HL-60 (cell line): Measurements from ENCODE around the gene CPZ.

Experiments
- DNase-seq, 2 experiments: peaks; one replicate each; pipeline ENCODE4 v3.0.0-alpha.2; 2010 to 2020; ENCODE audit warnings: low read depth in 1 of 2, low spot score in 1 of 2
- H3K27ac ChIP-seq: fragments of 250-450 bp; sonication (Bioruptor Pico); replicated peaks from 2 replicates; pipeline ENCODE4 v1.5.1; 2020; ENCODE audit warnings: mild to moderate bottlenecking, moderate library complexity
- H3K27me3 ChIP-seq: fragments of 250-450 bp; sonication (Bioruptor Pico); 2 replicates; pipeline ENCODE4 v1.5.1; 2021; ENCODE audit warnings: mild to moderate bottlenecking, moderate library complexity; ENCODE audit not compliant: insufficient read depth, poor library complexity, severe bottlenecking
- H3K4me3 ChIP-seq: replicated peaks from 2 replicates; pipeline ENCODE4 v1.5.1; 2011; ENCODE audit warnings: mild to moderate bottlenecking, control low read depth, low read length; ENCODE audit not compliant: insufficient read depth
- GABPA ChIP-seq: IDR thresholded peaks from 2 replicates; pipeline ENCODE4 v1.6.1; 2012; ENCODE audit warnings: low read depth
- POLR2AphosphoS5 ChIP-seq: IDR thresholded peaks from 2 replicates; pipeline ENCODE4 v1.6.1; 2012; ENCODE audit warnings: low read depth
- SPI1 ChIP-seq: IDR thresholded peaks from 2 replicates; pipeline ENCODE4 v1.6.1; 2012; ENCODE audit warnings: low read depth, mild to moderate bottlenecking, borderline replicate concordance
- TF ChIP-seq, protein P1 (sequence below): IDR thresholded peaks from 2 replicates; pipeline ENCODE4 v1.6.1; 2012; ENCODE audit warnings: low read depth; ENCODE audit not compliant: insufficient replicate concordance
- TF ChIP-seq, protein P2 (sequence below): IDR thresholded peaks from one replicate; pipeline ENCODE4 v1.5.1; 2011; ENCODE audit warnings: low read length, control low read depth, inconsistent platforms; ENCODE audit not compliant: insufficient read depth

Gene CPZ

DNA sequence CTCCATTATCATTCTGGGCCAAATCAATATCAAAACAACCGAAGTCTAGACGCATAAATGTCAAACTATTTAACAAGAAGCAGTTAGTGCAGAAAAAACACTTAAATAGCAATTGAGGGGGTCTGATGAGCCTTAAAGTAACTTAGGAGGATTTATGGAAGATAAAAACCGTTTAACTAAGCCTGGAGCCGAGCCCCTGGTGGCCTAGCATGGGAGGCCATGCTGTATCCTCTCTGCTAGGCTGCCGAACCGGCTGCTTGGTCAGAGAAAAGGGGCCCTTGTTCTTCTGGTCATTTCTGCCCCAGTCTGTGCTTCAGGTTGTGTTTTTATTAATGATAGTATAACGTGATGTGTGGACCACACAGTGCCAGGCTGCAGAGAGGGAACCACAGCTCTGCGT, 72.4 kb downstream of the CPZ start:
- Histone ChIP-seq H3K27ac (no peak overlapping the region), H3K4me3 (no peak overlapping the region), H3K27me3 (no peaks in the 10 kb centered on the region)
- TF ChIP-seq GABPA = no peak
- TF ChIP-seq POLR2AphosphoS5 = no peak
- TF ChIP-seq, protein P1, sequence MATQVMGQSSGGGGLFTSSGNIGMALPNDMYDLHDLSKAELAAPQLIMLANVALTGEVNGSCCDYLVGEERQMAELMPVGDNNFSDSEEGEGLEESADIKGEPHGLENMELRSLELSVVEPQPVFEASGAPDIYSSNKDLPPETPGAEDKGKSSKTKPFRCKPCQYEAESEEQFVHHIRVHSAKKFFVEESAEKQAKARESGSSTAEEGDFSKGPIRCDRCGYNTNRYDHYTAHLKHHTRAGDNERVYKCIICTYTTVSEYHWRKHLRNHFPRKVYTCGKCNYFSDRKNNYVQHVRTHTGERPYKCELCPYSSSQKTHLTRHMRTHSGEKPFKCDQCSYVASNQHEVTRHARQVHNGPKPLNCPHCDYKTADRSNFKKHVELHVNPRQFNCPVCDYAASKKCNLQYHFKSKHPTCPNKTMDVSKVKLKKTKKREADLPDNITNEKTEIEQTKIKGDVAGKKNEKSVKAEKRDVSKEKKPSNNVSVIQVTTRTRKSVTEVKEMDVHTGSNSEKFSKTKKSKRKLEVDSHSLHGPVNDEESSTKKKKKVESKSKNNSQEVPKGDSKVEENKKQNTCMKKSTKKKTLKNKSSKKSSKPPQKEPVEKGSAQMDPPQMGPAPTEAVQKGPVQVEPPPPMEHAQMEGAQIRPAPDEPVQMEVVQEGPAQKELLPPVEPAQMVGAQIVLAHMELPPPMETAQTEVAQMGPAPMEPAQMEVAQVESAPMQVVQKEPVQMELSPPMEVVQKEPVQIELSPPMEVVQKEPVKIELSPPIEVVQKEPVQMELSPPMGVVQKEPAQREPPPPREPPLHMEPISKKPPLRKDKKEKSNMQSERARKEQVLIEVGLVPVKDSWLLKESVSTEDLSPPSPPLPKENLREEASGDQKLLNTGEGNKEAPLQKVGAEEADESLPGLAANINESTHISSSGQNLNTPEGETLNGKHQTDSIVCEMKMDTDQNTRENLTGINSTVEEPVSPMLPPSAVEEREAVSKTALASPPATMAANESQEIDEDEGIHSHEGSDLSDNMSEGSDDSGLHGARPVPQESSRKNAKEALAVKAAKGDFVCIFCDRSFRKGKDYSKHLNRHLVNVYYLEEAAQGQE = no peak
- no peak for TF ChIP-seq SPI1
- TF ChIP-seq, protein P2, sequence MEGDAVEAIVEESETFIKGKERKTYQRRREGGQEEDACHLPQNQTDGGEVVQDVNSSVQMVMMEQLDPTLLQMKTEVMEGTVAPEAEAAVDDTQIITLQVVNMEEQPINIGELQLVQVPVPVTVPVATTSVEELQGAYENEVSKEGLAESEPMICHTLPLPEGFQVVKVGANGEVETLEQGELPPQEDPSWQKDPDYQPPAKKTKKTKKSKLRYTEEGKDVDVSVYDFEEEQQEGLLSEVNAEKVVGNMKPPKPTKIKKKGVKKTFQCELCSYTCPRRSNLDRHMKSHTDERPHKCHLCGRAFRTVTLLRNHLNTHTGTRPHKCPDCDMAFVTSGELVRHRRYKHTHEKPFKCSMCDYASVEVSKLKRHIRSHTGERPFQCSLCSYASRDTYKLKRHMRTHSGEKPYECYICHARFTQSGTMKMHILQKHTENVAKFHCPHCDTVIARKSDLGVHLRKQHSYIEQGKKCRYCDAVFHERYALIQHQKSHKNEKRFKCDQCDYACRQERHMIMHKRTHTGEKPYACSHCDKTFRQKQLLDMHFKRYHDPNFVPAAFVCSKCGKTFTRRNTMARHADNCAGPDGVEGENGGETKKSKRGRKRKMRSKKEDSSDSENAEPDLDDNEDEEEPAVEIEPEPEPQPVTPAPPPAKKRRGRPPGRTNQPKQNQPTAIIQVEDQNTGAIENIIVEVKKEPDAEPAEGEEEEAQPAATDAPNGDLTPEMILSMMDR = no peak
- no peak for DNase-seq

DNA sequence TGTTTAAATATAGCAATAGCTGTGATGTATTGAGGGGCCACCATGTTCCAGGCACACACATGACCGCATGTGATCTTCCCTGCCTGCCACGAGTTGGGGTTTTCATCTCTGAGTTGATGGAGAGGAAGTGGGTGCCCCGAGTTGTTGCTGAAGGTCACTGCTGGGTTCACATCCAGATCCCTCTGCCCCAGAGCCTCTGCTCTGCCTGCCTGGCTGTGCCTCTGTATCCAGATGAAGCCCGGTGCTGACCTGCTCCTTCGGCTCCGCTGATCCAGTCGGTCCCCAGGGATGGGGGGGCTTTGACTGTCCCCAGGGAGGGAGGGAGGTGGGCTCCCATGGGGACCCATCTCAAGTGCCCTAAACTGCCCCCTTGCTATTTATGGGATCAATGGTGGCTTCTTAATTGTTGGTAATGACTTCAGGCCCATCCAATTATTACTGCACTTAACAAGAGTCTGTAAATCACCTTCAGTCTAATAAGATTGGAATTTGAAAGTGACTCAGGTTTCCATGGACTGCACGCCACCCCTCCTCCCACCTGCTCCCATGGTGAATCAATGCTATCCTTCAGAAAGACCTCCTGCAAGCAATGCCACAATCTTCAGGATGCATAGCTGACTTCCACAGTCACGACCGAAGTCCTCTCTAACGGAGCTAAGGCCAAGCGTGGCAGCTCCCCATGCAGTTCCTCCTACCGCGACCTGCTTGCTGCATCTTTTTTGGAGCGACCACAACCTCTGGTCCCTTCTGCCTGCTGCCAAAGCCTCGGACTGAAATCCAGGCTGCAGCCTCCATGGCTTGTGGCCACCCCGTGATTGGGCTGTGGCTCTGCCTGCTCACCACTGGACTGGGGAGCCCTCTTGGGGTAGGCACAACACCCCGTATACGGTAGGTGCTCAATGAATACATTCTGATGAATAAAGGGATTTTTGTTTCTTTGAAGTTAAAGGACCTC, 73.1 kb downstream of the CPZ start:
- no peaks in the 10 kb centered on the region for H3K27me3 ChIP-seq
- DNase-seq = no peak
- TF ChIP-seq SPI1 = no peak
- TF ChIP-seq, protein P1 = no peak
- no peak for TF ChIP-seq GABPA
- TF ChIP-seq, protein P2 = no peak
- no peak for TF ChIP-seq POLR2AphosphoS5
- no peak overlapping the region for H3K27ac ChIP-seq
- H3K4me3 ChIP-seq = no peak overlapping the region

DNA sequence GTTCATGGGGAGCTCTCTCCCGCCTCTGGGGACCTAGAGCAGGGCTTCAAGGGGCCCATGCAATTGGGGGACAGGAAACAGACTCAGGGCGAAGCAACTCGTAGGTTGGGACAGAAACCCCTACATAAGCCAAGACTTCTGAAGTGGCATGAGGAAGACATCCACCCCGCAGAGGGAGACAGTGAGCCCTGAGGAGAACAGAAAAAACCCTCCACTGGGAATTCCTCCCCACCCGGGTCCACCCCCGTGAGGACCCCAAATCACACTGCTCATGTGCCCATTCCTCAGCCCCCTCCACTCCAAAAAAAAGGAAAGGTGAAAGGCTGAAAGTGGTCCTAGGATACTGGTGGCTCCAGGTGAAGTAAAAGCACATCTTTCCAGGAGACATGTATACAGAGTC, 74.0 kb downstream of the CPZ start:
- no peak for TF ChIP-seq SPI1
- TF ChIP-seq, protein P1 = no peak
- no peak for DNase-seq
- H3K27me3 ChIP-seq = no peaks in the 10 kb centered on the region

More for the DNA sequence above, 74.0 kb downstream of the CPZ start:
- H3K27ac ChIP-seq = no peak overlapping the region
- H3K4me3 ChIP-seq = no peak overlapping the region
